OCI-LY3 (cell line): ENCODE results near the gene SMG7.

Source experiments
- EZH2phosphoT487 ChIP-seq: fragments of 200-600 bp; shearing (Covaris generic); IDR thresholded peaks from 2 replicates; pipeline ENCODE4 v1.6.1; 2018; ENCODE audit warnings: antibody characterized with exemption, mixed run types, low read depth
- TF ChIP-seq, protein P1 (sequence below): fragments of 200-600, 300-600 bp; sonication (generic); IDR thresholded peaks from 2 replicates; pipeline ENCODE4 v1.5.1; 2014; ENCODE audit warnings: antibody characterized with exemption, low read length, low read depth

GRCh38 chr1:183456826-183457225, 15.5 kb upstream of the SMG7 start:
- no peak for TF ChIP-seq EZH2phosphoT487
- TF ChIP-seq, protein P1, sequence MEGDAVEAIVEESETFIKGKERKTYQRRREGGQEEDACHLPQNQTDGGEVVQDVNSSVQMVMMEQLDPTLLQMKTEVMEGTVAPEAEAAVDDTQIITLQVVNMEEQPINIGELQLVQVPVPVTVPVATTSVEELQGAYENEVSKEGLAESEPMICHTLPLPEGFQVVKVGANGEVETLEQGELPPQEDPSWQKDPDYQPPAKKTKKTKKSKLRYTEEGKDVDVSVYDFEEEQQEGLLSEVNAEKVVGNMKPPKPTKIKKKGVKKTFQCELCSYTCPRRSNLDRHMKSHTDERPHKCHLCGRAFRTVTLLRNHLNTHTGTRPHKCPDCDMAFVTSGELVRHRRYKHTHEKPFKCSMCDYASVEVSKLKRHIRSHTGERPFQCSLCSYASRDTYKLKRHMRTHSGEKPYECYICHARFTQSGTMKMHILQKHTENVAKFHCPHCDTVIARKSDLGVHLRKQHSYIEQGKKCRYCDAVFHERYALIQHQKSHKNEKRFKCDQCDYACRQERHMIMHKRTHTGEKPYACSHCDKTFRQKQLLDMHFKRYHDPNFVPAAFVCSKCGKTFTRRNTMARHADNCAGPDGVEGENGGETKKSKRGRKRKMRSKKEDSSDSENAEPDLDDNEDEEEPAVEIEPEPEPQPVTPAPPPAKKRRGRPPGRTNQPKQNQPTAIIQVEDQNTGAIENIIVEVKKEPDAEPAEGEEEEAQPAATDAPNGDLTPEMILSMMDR, result no peak
